HG03135 (cell line): ENCODE measurements around the gene PIWIL4.
"Not testable (repeated sequence)": the region's sequence is repeated elsewhere in the genome, so short reads cannot be mapped to it uniquely, and the experiment has no call there.

ENCODE experiments used
- ATAC-seq: cut with Tn5 transposase; IDR thresholded peaks from one replicate; pipeline ENCODE4 v1.9.1; 2021; ENCODE audit warnings: mild to moderate bottlenecking, moderate library complexity; ENCODE audit not compliant: unreplicated experiment

PIWIL4 gene

DNA sequence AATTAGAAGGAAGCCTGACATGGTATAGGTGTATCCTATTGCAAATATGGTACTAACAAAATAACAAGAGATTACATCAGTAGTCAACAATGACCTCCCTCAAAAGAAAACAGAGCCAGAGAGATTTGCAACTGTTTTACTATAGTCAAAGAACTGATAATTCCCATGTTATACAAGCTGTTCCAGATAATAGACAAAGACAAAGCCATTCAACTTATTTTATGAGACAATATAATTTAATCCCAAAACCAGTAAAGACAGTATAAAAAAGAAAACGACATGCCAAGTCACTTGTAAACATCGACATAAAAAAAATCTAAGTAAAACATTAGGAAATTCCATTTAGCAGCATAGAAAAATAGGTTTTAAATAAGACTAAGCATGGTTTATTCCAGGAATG lies 65.2 kb downstream of the PIWIL4 start:
- ATAC-seq, result no peak

DNA sequence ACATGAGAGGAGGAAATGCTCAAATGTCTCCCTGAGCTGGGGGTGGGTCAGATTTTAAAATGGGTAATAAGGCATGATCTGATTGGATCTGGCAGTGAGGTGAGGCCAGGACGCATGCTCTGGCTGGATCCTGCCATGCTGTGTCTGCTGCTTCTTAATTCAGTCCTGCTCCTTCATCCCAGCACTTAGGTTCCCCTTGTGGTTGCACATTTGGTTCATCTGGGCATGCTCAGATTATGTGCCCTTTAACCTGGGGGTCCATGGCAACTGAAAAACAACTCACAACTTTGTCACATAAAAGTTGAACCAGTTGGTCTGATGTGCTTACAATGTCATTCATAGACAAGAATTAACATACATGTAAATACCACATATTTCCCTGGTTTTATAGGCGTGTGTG lies 67.9 kb downstream of the PIWIL4 start:
- ATAC-seq, result no peak

DNA sequence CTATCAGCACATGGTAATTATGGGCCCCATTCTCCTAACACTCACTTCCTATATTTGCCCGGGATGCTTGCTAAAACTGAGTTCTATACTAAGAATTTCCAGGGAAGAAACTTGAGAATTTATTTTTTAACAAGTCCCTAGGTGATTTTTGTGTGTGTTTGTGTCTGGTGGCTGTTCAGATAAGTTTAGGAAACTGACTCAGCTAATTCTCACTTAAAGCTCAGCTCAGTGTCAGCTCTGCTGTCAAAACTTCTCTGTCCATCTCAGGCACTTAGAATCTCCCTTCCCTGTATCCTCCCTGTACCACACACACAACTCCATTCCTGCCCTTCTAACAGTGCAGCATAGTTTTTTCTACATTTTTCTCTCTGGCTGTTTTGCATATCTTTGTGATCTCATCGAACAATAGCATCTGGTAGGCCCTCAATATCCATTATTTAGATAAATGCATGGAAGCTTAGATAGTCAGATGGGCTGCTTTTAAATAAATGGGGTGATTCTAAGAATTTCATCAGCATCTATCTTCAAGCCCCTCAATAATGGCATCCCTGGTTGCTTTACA lies 69.3 kb downstream of the PIWIL4 start:
- no peak for ATAC-seq

DNA sequence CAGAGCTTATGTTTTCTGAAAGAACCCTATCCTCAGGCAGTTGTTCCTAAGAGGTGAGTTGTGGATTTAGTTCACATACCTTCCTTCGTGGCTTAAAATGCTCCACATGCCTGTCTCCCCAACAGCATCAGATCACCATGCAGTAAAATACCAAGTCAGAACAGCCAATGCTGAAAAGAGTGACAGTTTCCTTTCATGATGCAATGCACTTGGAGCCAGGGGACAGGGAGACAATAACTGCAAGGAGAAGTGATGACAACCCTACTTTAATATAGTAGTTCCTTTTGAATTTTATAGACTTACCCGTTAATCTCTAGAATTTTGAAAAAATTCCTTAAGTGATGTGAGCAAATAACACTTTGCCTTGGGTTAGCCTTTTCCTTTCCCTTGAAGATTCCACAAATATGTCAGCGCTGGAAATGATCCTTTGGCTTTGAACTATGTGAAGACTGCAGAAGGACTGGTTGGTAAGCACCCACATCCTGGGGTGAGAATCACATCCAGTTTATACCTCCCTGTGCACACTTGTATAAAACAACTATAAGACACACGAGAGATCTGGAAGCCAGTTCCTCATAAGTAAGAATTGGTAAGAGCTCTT lies 71.2 kb downstream of the PIWIL4 start:
- ATAC-seq, result no peak

DNA sequence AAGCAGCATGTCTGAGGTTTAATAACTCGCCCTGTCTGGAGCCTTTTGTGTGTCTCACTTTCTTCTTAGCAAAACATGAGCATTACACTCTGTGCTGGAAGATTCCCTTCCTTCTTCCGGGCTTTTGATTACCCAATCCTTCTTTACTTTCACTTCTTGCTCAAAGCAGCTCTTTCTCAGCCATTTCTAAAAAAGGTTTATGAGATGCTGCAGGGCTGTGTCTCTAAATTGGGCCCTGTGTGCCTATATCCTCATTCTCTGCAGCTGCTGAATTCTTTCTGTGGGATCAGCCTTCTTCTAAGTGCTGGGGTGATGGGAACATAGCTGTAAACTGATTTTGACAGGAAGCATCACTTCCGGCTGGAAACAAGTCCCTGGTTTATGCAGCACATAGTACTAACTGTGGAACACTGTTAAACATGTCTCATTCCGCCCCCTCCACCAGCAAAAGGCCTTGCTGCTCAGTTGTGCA lies 71.8 kb downstream of the PIWIL4 start:
- no peak for ATAC-seq

DNA sequence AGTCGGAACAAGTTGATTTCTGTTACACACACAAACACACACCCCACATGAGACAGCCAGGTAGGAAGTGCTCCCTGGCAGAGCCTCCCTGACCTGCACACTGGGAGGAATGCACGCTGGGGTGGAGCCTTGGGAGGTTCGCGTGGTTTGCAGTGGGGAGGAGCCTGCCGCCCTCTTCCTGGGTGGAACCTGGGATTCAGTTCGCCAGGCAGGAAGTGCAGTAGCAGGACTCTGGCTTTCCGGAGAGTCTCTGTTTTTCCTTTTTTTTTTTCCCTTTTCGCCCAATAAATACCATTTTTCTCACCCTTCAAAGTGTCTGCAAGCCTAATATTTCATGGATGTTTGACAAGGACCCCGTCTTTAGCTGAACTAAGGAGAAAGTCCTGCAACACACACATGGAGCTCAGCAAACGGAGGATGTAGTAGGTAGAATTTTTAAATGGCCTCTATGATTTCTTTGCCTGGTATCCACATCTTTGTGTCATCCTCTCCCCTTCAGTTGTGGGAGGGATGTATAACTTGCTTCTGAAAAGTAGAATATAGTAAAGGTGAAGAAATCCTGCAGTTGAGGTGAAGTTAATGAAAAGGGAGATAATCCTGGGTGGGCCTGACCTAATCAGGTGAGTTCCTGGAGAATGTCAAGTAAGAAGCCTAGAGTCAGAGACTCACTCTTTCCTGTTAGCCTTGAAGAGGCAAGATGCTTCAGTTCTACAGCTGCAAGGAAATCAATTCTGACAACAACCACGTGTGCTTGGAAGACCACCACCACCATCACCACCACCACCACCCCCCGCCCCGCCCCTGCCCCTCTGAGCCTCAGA lies 72.9 kb downstream of the PIWIL4 start:
- ATAC-seq, result no peak

DNA sequence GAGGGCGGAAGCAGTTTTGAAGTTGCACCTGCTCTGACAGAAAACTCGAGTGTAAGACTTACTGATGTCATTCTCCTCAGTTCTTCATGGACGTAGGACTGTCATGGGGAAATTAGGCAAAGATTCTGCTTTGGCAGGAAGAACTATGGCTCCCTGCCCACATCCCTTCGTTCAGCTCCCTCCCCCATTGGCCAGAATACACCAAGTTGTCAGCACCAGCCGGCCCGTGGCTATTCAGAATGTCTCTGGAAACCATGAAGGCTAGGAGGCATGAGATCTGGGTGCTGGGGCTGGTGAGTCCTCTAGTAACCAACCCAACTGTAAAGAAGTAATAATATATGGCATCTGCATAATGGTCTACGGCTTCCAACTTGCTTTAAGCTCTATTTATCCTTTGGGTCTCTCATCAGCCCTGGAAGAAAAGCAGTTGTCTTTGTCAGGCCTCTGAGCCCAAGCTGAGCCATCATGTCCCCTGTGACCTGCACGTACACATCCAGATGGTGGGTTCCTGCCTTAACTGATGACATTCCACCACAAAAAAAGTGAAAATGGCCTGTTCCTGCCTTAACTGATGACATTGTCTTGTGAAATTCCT lies 74.1 kb downstream of the PIWIL4 start:
- no peak for ATAC-seq

DNA sequence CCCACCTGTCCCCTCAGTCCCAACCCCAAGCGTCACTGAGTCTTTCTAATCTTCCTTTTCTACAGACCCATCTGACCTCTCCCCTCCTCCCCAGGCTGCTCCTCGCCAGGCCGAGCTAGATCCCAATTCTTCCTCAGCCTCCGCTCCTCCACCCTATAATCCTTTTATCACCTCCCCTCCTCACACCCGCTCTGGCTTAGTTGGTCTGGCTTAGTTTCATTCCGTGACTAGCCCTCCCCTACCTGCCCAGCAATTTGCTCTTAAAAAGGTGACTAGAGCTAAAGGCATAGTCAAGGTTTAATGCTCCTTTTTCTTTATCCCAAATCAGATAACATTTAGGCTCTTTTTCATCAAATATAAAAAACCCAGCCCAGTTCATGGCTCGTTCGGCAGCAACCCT lies 76.0 kb downstream of the PIWIL4 start:
- ATAC-seq, result not testable (repeated sequence)

DNA sequence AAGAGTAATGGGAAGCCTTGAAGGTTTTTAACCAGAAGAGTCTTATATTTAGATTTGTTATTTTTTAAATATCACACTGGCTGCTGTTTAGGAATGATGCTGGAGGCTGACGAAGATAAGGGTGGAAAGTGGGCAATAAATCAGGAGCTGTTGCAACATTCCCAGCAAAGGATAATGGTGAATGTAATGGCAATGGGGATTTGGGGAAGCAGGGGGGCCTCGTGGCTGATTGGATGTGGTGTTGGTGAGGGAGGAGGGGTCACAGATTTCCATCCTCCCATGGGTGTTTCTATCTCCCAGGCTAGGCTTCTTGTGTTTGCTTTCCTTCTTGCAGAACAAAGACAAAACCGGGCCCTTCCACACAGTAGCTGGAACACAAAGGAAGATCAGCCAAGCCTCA lies 80.8 kb downstream of the PIWIL4 start:
- ATAC-seq, result no peak

DNA sequence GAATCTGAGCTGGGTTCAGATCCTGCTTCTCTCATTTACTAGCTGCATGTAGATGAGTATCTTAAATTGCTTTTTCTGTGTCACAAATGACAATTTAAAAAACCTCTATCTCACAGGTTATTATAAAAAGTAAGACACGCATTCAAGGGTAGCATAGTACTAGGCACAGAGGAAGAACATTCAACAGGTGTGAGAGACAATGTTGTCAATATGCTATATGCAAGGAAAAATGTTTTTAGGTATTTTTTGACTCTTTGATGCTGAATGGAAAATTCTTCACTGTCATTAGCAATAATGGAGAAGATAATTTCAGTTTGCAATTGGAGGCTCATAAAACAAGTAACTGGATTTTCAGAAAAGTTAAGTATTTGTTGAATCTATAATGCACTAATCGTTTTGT lies 81.6 kb downstream of the PIWIL4 start:
- no peak for ATAC-seq

DNA sequence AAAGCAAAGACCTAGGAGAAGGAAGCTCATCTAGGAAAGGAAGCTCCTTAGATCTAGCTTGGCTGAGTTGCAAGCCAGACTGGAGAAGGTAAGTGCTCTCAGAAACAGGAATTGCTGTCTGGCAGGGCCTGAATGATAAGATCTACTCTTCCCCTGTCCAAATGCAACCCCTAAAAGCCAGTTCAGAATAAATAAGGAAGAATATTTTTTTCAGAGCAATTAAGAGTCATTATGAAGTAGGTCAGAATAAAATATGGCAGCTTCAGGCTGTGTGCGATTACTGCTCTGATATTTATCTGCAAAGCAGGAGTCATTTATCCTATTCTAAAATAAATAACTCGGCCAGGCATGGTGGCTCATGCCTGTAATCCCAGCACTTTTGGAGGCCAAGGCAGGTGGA lies 82.1 kb downstream of the PIWIL4 start:
- no peak for ATAC-seq

DNA sequence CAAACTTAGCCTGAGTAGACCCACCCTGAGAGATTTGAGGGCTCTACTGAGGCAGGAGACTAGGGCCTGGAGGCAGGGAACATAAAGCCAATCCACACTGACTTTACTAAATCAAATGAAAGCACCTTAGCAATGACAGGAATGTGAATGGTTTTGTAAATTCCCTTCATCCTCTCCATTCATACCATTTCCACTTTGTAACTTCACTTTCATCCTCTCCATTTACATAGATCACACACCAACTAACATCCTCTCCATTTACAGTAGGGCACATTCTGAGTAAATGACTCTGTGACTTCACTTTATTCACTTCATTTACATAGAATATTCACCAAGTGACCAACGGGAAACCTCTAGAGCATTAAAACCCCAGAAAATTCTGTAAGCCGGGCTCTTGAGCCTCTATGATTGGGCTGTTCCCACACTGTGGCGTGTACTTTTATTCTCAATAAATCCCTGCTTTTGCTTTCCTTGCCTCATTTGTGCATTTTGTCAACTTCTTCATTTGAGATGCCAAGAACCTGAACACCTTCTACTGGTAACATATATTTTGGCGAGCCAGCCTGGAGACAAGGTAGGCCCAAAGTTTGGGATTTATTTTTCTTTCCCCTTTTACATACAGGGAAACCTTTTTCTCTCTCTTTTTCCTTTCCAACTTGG lies 82.9 kb downstream of the PIWIL4 start:
- ATAC-seq, result no peak

DNA sequence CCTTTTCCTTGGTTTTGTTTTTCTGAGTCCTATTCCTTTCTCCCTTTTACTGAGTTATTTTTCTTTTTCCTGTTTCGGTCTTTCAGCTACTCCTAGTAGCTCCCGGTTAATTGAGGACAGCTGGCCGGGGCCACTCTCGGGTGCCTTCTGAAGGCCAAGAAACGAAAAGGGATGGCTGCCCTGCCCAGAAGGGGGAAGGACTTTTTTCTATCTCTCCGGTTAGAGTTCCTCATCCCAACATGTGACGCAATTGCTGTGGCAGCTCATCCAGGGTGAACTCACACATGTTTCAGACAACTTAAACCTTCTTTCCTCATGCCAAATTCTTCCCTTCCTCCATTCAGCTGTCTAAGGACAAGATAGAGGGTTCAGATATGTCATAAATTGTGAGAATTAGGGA lies 83.6 kb downstream of the PIWIL4 start:
- no peak for ATAC-seq

DNA sequence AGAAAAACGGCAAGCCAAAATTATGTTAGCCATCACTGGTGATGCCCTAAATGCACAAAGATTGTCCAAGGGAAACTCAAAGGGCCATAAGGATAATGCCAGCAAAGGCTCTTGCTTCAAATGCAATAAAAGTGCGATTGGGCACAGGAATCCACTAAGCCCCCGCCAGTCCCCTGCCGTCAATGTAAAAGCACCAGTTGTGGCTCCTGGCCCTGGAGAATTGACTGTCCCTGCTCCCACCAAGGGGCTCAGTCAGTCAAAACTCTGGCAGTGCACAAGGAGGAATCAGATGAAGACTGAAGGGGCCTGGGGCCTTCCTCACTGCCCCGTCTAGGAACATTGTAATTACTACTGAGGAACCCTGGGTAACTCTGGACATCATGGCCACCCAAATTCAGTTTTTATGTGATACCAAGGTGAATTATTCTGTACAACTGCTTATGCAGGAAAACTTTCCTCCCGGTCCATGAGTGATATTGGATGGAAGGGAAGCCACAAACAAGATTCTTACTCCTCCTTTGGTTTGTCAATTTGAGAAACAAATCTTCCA lies 85.6 kb downstream of the PIWIL4 start:
- ATAC-seq, result no peak

DNA sequence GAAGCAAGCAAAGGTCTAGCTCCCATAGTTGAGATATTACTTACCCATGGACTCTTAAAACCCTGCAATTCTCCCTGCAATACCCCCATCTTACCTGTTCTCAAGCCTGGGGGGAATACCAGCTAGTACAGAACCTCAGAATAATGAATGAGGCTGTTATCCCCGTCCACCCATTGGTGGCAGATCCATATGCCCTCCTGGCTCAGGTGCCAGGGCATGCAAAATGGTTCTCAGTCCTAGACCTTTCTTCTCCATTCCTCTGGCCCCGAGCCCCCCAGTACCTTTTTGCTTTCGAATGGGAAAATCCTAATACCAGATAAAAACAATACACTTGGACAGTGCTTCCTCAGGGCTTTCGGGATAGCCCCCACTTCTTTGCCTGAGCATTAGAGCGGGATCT lies 86.4 kb downstream of the PIWIL4 start:
- ATAC-seq, result no peak

DNA sequence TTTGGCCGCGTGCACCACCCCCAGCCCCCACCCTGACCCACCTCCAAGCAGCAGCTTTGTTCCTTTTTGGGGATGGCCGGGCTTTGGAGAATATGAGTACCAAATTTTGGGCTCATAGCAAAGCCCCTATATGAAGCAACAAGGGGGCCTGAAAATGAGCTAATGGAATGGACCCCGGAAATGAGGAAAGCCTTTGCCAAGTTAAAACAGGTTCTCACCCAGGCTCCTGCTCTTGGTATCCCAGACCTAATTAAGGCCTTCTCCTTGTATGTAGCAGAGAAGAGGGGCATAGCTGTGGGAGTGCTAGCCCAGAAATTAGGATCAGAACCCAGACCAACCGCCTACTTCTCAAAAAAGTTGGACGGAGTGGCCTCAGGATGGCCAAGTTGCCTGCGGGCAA lies 87.0 kb downstream of the PIWIL4 start:
- no peak for ATAC-seq

DNA sequence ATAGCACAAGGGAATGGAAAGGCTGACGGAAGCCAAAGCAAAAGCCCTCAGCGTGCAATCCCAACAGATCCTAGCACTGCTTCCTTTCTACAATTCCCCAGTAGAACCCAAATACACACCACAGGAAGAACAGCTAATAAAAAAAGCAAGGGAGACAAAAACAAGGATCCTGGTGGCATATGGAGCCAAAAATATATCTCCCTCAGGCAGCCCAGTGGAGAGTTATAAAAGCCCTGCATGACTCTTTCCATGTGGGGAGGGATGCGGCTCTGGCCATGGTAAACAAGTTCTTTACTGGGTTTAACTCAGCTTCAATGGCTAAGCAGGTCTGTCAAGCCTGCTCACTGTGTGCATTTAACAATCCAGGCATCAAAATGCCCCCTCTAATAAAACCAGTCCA lies 88.1 kb downstream of the PIWIL4 start:
- ATAC-seq, result no peak

DNA sequence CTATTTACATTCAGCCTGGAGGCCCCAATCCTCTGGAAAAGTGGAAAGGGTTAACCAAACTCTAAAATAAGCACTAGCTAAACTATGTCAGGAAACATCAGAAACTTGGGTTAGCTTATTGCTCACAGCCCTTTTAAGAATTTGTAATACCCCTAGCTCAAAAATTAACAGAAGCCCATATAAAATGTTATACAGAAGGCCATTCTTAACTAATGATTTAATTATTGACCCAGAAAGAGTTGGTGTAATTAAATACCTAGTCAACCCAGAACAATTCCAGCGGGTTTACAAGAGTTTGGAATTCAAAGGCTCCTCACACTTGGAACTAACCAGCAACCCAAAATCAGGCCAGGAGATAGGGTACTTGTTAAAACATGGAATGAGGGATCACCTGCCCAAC lies 88.8 kb downstream of the PIWIL4 start:
- ATAC-seq, result no peak

DNA sequence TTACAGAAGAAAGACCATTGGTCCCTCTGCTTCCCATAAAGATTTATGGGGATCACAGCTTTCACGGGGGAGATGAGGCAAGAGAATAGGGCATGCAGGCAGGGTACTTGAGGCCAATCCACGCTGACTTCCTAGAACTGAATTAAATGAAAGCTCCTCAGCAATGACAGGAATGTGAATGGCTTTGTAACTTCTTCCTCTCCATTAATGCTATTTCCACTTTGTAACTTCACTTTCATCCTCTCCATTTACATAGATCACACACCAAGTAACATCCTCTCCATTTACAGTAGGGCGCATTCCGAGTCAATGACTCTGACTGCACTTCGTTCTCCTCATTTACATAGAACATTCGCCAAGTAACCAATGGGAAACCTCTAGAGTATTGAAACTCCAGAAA lies 89.8 kb downstream of the PIWIL4 start:
- no peak for ATAC-seq

DNA sequence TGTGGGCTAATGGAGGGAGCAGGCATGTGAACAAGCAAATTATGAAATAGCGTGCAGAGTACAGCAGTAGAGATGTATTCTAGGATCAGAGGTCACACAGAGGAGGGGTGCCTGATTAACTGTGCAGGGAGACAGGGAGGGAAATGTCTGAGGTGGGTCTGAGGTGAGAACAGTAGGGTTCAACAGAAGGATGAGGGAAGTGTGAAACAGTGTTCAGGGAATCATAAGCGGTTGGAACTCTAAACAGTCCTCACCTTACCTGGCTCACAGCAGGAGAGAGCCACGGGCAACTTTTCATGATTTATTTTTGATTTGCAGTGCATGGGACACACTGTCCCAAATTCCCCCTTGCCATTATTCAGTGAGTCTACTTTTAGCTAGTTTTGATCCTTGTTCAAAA lies 90.5 kb downstream of the PIWIL4 start:
- ATAC-seq, result no peak

DNA sequence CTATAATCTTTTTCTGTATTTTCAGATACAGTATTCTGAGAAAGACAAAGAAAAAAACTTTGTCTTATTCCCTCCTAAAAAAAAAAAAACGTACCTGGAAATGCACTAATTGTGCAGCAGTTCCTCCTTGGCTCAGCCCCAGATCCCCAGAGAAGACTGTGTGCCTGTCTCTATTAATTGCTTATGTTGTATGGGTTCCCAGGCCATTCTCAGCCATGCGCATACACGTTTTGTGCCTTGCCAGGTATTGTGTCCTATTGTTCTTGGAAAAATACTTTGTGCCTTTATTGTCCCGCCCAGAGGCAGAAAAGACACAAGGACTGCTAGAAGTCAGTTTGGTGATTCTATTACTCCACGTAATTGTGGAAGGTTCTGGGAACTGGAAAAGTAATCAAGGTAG lies 91.2 kb downstream of the PIWIL4 start:
- ATAC-seq, result no peak
